Measurements from ENCODE around the gene RYR1.

DNA sequence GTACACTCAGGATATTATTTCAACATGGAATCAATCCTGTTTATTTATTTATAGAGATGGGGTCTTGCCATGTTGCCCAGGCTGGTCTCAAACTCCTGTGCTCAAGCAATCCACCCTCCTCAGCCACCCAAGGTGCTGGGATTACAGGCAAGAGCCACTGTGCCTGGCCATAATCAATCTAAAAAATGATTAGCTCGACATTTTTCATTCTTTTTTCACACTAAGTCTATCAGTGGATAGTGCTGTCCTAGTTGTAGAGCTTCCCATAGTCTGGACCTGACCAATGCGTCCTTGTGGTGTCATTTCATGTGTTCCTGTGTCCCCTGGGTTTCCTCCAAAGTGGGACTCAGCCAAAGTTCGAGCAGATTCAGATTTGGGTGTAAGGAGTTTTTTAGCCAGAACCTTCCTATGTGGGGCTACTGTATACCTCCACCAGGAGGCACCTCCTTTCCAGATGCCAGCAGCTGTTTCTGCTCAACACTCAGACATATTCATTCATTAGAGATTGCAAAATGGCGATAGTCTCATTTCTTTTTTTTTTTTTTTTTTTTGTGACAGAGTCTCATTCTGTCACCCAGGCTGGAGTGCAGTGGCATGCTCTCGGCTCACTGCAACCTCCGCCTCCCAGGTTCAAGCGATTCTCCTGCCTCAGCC is 123.2 kb downstream of the RYR1 start:
- no peak for TF ChIP-seq EZH2 (IDR thresholded peaks at IDR 0.05; ENCODE audit: insufficient read depth, poor library complexity, severe bottlenecking)
- TF ChIP-seq EZH2phosphoT487 (IDR thresholded peaks at IDR 0.05; ENCODE audit: insufficient read depth, low read depth), result no peak

Data from GM23248 (cell line).